GM12801 (cell line): Measurements from ENCODE around the gene JMJD1C.

Source experiments
- TF ChIP-seq, protein P1 (sequence below): IDR thresholded peaks from one replicate; pipeline ENCODE4 v1.5.1; 2011; ENCODE audit warnings: control low read depth; ENCODE audit not compliant: insufficient read length; ENCODE audit errors: extremely low read depth

The JMJD1C gene

DNA sequence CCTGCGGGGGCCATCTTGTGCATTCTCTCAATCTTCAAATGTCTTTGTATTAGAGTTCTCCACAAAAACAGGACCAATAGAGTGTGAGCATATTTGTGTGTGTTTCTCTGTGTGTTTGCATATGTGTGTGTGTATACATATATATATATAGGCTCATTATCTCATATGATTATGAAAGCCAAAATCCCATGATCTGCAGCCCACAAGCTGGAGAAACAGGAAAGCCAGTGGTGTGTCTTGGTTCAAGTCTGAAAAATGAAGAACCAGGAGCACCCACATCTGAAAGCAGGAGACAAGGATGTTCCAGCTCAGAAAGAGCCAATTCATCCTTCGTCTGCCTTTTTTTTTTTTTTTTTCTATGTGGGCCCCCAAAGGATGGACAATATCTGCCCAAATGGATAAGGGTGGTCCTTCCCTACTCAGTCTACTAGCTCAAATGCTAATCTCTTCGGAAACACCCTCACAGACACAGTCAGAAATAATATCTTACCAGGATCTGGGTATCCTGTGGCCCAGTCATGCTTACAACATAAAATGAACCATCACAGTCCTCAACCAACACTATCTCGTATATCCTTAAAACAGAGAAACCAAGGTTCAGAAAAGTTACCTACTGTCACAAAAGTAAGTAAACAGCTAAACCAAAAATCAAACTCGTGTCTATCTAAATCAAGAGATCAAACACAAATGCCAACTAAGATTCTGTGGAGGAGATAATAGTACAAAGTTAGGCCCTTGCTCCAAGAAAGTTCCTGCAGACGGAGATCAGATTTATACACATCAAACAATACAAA, 141.9 kb downstream of the JMJD1C start:
- TF ChIP-seq, protein P1, sequence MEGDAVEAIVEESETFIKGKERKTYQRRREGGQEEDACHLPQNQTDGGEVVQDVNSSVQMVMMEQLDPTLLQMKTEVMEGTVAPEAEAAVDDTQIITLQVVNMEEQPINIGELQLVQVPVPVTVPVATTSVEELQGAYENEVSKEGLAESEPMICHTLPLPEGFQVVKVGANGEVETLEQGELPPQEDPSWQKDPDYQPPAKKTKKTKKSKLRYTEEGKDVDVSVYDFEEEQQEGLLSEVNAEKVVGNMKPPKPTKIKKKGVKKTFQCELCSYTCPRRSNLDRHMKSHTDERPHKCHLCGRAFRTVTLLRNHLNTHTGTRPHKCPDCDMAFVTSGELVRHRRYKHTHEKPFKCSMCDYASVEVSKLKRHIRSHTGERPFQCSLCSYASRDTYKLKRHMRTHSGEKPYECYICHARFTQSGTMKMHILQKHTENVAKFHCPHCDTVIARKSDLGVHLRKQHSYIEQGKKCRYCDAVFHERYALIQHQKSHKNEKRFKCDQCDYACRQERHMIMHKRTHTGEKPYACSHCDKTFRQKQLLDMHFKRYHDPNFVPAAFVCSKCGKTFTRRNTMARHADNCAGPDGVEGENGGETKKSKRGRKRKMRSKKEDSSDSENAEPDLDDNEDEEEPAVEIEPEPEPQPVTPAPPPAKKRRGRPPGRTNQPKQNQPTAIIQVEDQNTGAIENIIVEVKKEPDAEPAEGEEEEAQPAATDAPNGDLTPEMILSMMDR, result no peak

DNA sequence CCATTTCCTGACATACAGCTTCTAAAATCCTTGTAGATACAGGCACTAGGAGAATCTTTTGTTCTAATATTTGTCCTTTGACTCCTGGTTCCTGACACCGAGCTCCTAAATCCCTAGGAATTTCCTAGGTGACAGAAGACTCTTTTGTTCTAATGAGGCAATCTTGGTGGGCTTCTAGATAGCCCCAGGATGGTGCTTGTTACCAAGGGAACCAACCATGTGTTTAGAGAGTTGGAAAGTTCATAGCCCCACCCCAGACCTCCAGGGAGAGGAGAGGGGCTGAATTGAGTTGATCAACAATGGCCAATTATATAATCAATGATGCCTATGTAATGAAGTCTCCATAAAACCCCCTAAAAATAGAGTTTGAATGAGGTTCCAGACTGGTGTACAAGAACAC, 145.1 kb downstream of the JMJD1C start:
- TF ChIP-seq, protein P1, result no peak

DNA sequence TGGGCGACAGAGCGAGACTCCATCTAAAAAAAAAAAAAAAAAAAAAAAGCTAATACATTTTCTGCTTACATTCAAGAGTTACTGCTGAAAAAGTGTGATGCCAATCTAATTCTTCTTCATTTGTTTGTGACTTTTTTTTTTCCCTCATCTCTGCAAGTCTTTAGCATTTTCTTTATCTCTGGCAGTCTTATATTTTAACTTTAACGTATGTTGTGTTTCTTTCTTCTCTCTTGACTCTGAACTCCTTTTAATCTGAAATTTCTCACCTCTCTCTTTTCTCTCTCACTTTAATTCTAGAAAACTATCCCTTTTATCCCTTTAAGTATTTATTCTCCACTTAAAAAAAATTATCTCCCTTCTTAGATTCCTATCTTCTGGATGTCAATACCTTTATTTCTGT, 146.5 kb downstream of the JMJD1C start:
- TF ChIP-seq, protein P1, result no peak

DNA sequence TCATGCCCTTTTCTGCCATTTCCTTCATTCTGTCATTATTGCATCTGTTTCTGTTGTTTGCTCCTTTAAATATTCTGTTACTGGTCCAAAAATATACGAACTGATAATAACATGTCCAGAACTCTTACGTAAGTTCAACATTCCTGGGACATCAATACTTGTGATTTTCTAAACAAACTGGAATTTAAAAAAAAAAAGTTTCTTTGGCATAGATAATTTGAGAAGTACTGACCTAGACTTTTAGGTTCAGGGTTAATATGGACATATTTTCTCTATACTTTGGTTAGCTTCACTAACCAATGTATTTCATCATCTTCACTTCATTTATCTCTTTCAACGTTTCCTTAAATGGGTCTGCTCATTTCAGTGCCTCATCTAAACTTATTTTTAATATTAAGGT, 147.3 kb downstream of the JMJD1C start:
- TF ChIP-seq, protein P1, result no peak

DNA sequence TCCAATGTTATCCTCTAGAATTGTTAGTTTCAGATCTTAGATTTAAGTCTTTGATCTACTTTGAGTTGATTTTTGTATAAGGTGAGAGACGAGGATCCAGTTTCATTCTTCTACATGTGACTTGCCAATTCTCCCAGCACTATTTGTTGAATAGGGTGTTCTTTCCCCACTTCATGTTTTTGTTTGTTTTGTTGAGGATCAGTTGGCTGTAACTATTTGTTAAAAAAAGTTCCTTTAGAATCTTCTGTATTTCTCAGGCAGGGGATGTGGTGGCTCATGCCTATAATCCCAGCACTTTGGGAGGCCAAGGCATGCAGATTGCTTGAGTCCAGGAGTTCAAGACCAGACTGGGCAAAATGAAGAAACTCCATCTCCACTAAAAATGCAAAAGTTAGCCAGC, 151.8 kb downstream of the JMJD1C start:
- TF ChIP-seq, protein P1, result no peak

DNA sequence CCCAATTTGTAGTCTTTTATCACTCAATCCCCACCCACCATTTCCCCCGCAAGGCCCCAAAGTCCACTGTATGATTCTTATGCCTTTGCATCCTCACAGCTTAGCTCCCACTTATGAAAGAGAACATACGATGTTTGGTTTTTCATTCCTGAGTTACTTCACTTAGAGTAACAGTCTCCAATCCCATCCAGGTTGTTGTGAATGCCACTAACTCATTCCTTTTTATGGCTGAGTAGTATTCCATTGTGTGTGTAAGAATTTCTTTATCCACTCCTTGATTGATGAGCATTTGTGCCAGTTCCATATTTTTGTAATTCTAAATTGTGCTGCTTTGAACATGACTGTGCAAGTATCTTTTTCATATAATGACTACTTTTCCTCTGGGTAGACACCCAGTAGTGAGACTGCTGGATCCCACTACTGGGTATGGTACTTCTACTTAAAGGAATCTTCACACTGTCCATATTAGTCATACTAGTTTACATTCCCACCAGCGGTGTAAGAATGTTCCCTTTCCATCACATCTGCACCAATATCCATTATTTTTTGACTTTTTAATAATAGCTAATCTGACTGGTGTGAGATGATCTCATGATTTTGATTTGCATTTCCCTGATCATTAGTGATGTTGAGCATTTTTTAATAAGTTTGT, 152.6 kb downstream of the JMJD1C start:
- TF ChIP-seq, protein P1, result no peak

DNA sequence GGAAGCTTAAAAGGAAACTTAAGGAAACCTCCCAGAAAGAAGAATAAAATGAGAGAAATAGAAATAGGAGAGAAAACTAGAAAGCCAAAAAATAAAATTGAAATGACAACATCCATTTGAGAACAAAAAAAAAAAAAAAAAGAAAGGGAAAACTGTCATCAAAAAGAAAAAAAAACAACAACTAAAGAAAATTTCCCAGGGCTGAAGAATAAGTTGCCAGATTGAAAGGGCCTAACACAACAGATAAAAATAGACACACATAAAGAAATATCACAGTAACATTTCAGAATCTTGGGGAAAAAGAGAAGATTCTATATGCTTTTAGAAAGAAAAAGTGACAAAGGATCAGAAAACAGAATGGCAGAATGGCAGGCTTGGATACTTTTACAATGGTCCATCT, 157.1 kb downstream of the JMJD1C start:
- TF ChIP-seq, protein P1, result no peak
